Right renal pelvis (tissue), 4 donors: Measurements from ENCODE around the gene HSPB6. TPM values are rescaled to one million over a fixed set of nuclear protein-coding genes. Genes with fewer than 3 reads are reported as not detected.

Experiments used
- DNase-seq, 4 donors: peaks; one replicate each; pipeline ENCODE4 v3.0.0-alpha.2; 2013; ENCODE audit warnings: low read depth in 4 of 4, low spot score in 3 of 4, missing footprints in 1 of 4
- polyA plus RNA-seq, 4 donors: library from polyadenylated mRNA; unstranded; fragments of 120-200 nt; gene quantifications; one replicate each; pipeline ENCODE4 v1.2.1, GENCODE V29; 2013; ENCODE audit not compliant: insufficient read length in 4 of 4

HSPB6 gene
- polyA plus RNA-seq, 4 donors = 26.2 to 30.4 (median 27.8) TPM

- DNase-seq = no peak
Observed at GRCh38 chr19:35768082-35768421, 11.2 kb upstream of the HSPB6 start.

- DNase-seq = peak in 1 of 4 donors; percentile 46
Observed at GRCh38 chr19:35767288-35768081, 10.7 kb upstream of the HSPB6 start.

DNA sequence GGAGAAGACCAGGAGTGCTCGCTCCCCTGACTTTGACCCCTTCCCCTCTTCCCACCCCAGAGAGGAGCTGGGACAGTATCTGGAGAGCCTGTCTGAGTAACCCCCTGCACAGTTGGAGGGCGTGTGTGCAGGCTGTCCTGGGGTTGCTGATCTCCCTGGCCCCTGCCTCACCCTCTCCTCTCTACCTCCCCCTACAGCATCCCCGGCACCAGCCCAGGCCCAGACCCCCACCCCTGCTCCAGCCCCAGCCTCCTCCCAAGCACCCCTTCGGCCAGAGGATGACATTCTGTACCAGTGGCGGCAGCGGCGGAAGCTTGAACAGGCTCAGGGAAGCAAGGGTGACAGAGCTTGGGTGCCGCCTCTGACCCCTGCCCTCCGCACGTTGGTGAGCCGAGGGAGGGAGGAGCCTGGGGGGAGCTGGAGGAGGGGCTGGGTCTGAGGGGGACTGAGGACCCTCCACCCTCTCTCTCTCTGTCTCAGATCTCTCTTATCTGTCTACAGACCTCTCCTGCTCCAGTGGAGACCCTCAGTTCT is 9.8 kb upstream of the HSPB6 start:
- no peak for DNase-seq

DNA sequence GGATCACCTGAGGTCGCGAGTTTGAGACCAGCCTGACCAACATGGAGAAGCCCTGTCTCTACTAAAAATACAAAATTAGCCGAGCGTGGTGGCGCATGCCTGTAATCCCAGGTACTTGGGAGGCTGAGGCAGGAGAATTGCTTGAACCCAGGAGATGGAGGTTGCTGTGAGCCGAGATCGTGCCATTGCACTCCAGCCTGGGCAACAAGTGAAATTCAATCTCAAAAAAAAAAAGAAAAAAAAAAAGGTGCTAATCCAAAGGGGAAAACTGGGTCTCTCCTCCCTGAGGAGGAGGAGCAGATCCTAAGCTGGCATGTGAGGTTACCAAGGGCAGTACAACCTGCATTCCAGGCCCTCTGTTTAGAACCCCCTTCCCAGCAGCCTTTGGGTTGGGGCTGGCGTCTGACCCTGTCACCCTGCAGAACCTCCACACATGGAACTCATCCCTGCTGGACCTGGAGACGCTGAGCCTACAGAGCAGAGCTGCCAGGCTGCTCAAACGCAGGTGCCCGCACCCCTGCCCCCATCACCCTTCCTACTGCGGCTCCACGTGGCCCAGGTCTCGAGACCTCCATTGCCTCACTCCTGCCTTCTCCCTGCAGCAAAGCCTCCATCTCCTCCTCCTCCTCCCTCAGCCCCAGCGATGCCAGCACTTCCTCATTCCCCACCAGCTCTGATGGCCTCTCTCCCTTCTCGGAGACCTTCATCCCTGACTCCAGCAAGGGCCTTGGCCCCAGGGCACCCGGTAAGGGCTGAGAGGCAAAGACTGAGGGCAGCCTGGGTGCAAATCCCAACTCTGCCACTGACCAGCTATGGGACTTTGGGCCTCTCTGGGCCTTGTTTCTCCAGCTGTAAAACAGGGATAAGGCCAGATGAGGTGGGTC is 7.8 kb upstream of the HSPB6 start:
- no peak for DNase-seq

DNA sequence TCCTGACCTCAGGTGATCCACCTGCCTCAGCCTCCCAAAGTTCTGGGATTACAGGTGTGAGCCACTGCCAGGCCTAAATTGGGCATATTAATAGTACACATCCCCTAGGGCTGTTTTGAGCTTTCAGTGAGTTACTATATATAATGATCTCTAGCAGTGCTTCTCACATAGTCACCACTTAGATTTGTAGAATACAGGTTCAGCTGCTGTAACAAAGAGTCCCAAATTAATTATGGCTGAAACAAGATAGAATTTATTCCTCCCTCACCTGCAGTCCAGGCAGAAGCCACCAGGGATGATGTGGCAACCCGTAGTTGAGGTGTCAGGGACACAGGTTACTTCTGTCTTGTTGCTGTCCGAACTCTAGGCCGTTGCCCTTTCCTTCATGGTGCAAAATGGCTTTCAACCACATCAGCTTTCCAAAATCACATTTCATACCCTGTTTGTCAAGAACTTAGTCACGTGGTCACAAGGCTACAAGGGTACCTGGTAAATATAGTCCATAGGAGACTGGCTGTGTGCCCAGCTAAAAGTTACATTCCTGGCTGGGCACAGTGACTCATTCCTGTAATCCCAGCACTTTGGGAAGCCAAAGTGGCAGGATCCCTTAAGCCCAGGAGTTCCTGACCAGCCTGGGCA is 4.0 kb upstream of the HSPB6 start:
- no peak for DNase-seq

GRCh38 chr19:35759697-35760096 is 2.9 kb upstream of the HSPB6 start:
- DNase-seq = no peak

DNA sequence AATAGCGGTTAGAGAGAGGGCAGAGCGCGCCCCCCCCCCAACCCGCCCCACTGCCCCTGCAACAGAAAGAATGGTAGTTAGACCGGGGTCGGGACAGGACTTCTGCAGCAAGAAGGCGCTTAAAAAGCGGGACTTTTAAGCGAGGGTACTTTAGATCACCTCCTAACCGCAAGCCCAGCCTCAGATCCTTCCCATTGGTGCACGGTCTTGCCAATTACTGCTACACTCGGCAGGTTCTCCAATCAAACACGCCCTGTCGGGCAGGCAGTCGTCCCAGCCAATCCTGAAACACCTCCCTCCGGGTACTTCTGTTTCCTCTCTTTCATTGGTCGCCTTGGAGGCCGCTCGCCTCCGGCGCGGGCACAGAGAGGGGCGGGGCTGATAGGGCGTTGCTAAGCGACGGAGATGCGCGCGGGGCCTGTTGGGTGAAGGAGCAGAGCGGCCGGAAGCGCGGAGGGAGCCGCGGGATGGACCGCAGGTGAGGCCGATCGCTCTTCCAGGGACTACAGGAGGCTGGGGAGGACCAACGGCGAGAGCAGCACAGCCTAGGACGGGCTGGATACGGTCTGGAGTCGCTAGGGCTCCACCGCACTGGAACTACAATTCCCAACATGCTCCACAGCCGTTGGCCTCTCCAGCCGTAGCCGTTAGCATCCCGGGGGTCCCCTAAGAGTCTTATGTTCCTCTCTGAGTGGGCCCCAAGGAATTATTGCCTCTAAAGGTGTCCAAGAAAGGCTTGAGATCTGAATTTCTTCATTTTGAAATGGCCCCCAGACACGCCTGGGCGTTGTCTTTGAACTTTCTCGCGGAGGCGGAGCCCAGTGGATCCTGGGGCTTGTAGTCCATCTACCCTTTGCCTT is 1.1 kb upstream of the HSPB6 start, which contains the start of gene PROSER3:
Gene PROSER3 (plus strand): TSS at position 428 of the 860 bp plus-strand sequence. CDS start 40 bp downstream, at position 468.
- DNase-seq = peak; percentile 93 to 99 (median 98)

DNA sequence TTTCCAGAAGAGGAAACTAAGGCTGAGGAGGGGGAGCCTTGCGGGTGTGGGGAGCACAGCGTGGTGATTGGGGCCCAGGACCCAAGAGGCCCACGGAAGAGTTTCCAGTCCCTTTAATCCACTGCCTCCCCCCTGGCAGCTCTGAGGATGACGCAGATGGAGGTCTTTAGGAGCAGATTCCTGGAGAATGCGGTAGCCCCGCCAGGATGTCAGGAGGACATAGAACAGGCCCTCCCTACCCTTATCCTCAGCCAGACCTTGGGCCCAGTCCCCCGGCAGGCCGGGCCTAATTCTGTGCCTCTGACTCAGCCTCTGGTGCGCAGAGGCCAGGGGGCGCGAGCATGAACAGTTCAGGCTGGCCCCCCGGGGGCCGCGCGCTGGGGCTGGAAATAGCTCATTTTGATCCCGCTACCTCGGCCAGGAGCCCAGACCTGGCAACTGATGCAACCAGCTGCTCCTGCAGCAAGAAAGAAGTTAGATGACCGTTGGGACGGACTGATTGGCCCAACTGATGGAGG is 461 bp upstream of the HSPB6 start:
- DNase-seq = no peak

DNA sequence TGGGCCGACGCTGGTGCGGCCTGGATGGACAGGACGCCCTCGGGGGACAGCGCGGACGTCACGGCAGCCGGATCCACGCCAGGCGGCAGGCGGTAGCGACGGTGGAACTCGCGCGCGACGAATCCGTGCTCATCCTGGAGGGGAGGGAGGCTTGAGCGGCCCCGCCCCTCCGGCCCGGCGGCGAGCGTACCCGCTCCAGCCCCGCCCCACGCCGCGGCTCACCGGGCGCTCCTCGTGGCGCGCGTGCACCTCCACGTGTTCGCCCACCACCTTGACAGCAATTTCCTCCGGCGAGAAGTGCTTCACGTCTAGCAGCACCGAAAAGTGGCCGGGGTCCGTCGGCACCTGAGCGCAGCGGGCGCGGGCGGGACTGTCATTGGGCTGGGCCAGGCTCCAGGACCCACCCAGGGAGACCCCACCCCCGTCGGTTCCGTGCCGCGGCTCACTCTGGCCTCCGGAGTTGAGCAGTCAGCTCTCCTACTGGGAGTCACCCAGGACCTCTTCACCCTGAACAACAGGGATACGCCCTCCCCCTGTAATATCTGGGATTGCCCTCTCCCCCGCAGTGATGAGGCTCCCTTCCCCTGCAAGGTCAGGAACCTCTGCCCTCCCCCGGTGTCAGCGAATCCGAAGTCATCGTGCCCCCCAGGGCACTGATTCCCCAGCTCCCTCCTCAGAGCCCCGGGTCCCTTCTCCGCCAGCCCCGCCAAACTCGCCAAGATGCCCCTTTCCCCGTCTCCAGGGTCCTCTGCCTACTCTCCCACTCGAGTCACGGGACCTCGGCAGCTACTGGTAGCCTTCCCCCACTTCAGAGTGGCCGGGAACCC is 1.1 kb downstream of the HSPB6 start:
- no peak for DNase-seq

- no peak for DNase-seq
Observed at GRCh38 chr19:35755131-35755549, 1.7 kb downstream of the HSPB6 start.

DNA sequence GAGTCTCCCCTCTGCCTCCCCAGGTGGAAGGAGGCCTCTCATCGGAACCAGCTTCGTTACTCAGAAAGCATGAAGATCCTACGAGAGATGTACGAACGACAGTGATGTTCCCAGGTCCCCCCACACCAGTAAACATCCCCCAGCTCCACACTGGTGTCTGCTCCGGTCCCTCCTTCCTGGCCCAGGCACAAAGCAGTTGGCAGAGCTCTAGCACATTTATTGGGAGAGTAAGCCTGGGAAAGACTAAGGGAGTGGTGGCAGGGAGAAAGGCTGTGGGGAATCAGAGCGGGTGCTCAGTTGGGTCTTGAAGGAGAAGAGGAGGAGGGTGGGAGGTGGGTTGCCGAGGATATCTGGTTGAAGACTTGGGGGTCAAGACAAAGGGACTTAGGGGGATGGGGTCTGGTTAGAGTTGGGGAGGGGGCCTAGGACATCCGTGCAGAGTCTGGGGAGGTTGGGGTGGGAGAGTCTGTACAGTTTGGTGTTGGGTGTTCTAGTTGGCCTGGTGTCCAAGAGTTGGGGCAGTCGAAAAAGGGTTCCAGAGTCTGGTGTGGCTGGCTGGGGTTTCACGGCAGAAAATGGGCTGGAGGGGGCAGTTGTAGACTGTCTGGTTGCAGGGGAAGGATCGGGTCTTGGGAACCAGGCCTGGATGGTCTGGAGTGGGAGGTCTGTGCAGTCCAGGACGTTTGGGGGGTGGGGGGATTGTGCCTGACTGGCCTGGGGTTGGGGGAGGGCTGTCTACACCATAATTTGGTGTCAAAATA is 2.3 kb downstream of the HSPB6 start:
- no peak for DNase-seq

- DNase-seq = no peak
Observed at GRCh38 chr19:35753634-35754369, 3.0 kb downstream of the HSPB6 start.

GRCh38 chr19:35752746-35753350 is 4.0 kb downstream of the HSPB6 start:
- DNase-seq = no peak

DNA sequence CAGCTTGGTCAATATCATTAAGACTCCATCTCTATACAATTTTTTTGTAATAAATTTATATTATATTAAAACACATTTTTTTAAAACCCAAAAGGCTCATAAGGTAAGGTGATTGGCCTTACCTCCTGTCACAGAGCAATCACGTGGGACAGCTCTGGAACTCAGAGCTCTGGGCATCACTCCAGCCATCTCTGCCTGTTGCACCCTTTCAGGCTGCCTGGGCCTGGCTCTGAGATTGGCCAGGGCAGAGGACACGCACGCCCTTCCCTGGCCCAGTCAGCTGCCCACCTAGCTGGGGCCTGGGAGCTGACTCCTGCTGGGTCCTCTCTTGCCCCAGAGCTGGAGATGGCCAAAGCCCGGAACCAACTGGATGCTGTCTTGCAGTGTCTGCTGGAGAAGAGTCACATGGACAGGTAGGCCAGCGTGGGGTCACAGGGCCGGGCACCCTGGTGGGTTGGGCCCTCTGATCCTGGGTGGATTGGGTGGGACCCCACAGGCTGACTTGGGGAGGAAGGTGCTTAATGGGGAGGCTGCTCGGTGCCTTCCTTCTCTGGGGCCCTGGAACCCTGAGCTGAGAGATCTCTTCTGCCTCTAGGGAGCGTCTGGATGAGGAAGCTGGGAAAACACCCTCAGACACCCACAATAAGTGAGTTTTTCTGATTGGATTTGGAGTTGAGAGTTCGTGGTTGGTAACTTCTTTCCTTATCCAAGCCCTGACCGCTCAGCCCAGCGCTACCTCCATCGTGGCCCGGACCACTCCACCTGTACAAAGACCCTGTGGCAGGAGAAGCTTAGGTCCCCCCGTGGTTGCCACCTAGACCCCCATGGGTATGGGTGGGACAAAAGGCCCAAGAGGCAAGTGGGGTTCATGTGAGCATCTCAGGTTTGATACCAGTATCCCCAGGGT is 4.7 kb downstream of the HSPB6 start:
- DNase-seq = no peak

DNA sequence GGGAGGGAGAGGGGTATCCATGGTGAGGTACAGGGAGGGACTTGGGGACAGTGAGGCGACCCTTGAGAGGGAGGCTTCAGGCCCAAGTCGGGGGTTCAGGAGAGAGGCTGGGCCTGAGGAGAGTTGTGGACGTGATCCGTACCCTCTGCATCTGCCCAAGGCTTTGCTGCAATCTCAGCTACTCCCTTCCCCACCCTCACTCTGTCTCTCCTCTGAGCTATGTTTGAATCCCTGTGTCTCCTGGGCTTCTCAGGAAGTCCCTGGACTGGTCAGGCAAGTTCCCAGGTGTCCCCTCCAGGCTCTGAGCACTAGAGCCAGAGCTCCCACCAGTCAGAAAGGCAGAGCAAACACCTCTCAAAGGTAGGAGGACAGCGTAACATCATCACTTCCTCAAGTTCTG is 6.7 kb downstream of the HSPB6 start:
- DNase-seq = no peak
